GM19035 (cell line): ENCODE measurements around the gene SHISA9.

Experiments
- ATAC-seq: cut with Tn5 transposase; IDR thresholded peaks from one replicate; pipeline ENCODE4 v1.9.1; 2021; ENCODE audit not compliant: unreplicated experiment

The SHISA9 gene

GRCh38 chr16:13157082-13157481, 255.7 kb downstream of the SHISA9 start:
- no peak for ATAC-seq

GRCh38 chr16:13158427-13158826, 257.0 kb downstream of the SHISA9 start:
- ATAC-seq, result no peak

GRCh38 chr16:13165024-13165423, 263.6 kb downstream of the SHISA9 start:
- ATAC-seq, result no peak

GRCh38 chr16:13168091-13168572, 266.7 kb downstream of the SHISA9 start:
- ATAC-seq, result no peak

- no peak for ATAC-seq
Observed at GRCh38 chr16:13171313-13171712, 269.9 kb downstream of the SHISA9 start.

GRCh38 chr16:13176711-13177110, 275.3 kb downstream of the SHISA9 start:
- no peak for ATAC-seq

- ATAC-seq, result no peak
Observed at GRCh38 chr16:13178318-13178717, 276.9 kb downstream of the SHISA9 start.

- ATAC-seq, result no peak
Observed at GRCh38 chr16:13181432-13181831, 280.0 kb downstream of the SHISA9 start.

GRCh38 chr16:13186813-13187212, 285.4 kb downstream of the SHISA9 start:
- ATAC-seq, result no peak

- ATAC-seq, result no peak
Observed at GRCh38 chr16:13189250-13189649, 287.9 kb downstream of the SHISA9 start.

GRCh38 chr16:13193721-13194120, 292.3 kb downstream of the SHISA9 start:
- ATAC-seq, result no peak

- ATAC-seq, result no peak
Observed at GRCh38 chr16:13194766-13195165, 293.4 kb downstream of the SHISA9 start.

GRCh38 chr16:13203725-13204124, 302.3 kb downstream of the SHISA9 start:
- ATAC-seq, result no peak

GRCh38 chr16:13205352-13205751, 304.0 kb downstream of the SHISA9 start:
- ATAC-seq, result no peak

GRCh38 chr16:13206606-13207005, 305.2 kb downstream of the SHISA9 start:
- no peak for ATAC-seq

GRCh38 chr16:13207151-13207550, 305.8 kb downstream of the SHISA9 start:
- ATAC-seq, result no peak

GRCh38 chr16:13223666-13224065, 322.3 kb downstream of the SHISA9 start:
- no peak for ATAC-seq

GRCh38 chr16:13229039-13229438, 327.6 kb downstream of the SHISA9 start:
- no peak for ATAC-seq

GRCh38 chr16:13231365-13231764, 330.0 kb downstream of the SHISA9 start:
- ATAC-seq, result no peak

GRCh38 chr16:13234999-13235398, 333.6 kb downstream of the SHISA9 start:
- ATAC-seq, result no peak

GRCh38 chr16:13236308-13236707, 334.9 kb downstream of the SHISA9 start:
- no peak for ATAC-seq

GRCh38 chr16:13238182-13238581, 336.8 kb downstream of the SHISA9 start:
- ATAC-seq, result no peak

GRCh38 chr16:13242201-13242600, 340.8 kb downstream of the SHISA9 start:
- no peak for ATAC-seq

GRCh38 chr16:13244770-13245169, 343.4 kb downstream of the SHISA9 start:
- no peak for ATAC-seq
